Raji (cell line): Measurements from ENCODE around the gene DIS3L2.

Experiments
- POLR2A ChIP-seq: IDR thresholded peaks from 2 replicates; pipeline ENCODE4 v1.6.1; 2011; ENCODE audit warnings: low read depth, low read length, control low read depth; ENCODE audit not compliant: insufficient read depth

DIS3L2 gene

DNA sequence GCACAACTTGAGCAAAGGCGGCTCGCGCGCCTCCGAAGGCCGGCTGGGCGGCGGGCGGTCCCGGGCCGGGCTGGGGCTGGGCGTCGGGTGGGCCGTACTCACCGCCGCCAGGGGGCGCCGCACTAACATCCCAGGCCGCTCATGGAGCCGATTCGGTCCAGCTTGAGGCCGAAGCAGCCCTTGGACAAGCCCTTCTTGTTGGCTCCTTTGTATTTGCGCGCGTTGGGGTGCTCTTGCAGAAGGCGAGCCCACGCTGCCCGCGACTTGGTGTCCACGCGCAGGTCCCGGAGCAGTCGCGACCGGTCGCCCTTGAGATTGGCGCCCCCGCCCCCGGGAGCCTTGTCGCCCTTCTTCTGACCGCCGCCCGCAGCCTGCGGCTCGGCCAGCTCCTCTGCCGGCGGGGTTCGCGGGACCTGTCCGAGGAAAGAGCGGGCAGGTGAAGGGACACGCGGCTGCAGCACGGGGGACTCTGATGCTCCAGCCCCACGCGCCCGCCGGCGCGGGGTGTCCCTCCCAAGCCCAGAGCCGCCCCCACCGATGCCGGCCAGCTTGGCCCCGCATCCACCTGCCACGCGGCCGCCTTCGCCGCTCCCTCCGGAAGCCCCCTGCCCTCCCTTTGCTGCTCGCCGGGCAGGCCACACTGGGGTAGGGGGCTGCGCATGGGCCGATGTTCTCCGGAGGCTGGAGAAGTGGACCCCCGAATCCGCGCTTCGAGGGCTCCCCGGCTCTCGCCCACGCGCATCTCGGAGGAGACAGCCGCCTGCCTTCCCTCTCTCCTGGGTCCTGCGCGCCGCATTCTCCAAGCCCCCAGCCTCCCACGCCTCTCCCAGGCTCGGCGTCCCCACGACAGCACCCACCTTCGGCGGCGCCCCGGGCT is 36.0 kb upstream of the DIS3L2 start:
- TF ChIP-seq POLR2A = no peak

DNA sequence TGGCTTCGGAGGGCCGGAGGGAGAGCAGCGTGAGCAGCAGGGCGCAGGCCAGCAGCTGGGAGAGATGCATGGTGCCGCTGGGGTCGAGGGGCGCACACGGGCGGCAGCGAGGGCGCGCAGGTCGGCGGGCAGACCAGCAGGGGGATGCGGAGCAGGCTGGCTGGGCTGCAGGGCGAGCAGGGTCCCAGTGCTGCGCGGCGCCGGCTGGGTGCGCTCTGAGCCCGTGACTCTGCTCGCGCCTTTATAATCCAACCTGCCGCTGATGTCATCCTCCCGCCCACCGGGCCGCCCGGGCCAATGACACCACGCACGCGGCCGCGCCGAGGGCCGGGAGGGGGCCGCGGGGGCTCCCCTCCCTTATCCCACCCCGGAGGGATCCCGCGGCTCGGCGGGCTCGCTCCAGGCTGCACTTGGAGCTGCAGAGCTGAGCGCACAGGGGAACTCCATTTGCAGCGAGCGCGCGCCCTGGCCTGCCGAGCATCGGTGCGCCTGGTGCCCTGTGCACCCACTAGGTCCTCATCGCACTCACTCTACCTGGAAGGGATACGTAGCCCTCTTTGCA is 35.3 kb upstream of the DIS3L2 start, which contains the start of gene NPPC:
TSS of gene NPPC (minus strand) at position 217 of the 562 bp plus-strand sequence. CDS start at position 70, 147 bp downstream.
- TF ChIP-seq POLR2A = no peak

DNA sequence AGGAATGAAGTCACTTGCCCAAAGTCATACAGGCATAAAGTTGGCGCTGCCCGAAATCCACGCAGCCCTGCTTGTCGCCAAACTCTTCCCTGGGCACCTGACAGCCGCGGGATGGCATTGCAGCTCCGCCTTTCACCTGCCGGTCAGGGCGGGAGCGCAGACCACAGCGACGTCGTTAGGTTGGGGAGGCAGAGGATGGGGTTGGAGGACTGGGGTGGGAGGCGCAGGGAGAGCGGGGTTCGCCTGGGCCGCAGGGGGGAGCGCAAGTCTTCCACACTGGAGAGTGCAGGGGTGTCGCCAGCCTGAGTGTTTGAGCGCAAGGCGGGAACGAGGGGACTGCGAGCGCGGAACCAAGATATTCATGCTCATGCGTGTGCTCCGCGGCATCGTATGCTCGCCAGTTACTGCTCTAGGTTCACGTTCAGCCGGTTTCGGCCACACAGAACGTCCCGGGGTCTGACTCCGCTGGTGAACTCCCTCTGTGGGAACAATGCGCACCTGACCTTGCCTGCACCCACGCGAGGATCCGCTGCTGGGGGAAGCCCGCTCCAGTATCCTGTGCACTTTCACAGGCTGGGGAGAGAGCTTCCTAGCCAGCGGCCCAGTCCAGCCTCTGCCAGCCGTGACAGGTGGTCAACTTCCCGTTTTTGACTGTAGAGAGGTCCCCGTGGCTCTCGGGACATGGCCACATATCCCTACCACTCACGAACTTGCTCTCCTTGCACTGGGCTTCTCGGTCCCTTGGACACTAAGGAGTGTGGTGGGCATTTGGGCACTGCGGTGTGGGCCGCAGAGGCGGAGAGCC is 34.5 kb upstream of the DIS3L2 start:
- TF ChIP-seq POLR2A = no peak

DNA sequence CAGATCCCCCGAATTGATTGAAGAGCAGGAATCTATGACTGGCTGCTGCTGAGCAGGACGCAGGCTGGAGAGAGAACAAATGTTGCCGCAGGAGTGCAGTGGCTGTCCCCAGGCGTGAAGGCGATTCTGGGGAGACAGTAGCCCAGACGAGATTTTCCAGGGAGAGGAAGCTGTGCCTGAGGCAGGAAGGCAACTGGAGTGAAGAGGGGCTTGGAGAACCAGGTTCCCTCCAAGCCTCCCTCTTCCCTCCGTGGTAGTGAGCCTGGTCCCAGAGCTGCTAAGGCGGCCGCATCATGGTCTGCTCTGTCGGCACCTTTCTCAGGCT is 34.0 kb upstream of the DIS3L2 start:
- no peak for TF ChIP-seq POLR2A

DNA sequence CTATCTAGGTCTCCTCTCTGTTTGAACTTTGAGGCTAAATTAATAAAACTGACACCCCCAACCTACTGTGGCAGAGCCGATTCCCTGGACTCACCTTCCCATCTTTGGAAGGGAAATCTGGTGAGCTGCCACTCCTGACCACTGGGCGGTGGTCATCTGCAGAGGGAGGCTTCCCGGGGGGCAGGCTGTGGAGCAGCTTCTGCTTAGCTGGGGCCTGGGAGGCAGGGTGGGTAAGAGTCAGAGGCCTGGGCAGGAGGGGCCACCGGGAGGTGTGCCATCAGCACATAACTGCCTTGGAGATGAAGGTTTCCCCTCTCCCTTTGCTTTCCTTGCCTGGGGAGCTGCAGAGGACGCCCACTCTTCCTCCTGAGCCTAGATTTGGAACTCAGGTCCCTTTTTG is 33.0 kb upstream of the DIS3L2 start:
- TF ChIP-seq POLR2A = no peak

- TF ChIP-seq POLR2A = no peak
These were observed 32.4 kb upstream of the DIS3L2 start for GRCh38 chr2:231928901-231929725.

DNA sequence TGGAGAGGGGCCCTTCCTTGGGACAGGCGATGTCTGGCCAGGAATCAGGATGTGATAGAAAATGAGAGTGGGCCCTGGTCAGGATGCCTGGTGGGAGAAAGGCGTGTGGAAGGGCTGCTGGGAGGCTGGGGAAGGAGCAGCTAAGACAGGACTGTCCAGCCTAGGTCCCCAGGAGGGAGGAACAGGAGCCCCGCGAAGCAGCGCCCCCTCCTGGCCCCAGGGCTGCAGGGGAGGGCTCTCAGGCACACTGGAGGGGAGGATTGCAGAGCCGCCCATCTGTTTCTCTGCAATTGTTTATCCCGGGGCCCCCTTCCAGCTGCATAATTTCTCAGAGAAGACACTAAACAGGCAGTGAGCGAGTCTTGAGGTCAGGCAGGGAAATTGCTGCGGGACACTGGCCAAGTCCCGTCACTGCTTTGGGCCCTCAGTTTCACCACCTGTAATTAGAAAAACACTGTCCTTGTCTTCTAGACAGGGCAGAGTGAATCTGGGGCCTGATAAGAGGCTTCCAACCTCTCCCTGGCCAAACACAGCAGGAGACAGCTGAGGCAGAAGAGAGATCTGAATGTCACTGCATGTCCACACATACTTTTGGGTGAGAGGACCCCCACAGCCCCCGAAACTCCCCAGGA is 31.4 kb upstream of the DIS3L2 start:
- TF ChIP-seq POLR2A = no peak

- TF ChIP-seq POLR2A = no peak
These were observed 30.8 kb upstream of the DIS3L2 start for GRCh38 chr2:231930593-231931281.

DNA sequence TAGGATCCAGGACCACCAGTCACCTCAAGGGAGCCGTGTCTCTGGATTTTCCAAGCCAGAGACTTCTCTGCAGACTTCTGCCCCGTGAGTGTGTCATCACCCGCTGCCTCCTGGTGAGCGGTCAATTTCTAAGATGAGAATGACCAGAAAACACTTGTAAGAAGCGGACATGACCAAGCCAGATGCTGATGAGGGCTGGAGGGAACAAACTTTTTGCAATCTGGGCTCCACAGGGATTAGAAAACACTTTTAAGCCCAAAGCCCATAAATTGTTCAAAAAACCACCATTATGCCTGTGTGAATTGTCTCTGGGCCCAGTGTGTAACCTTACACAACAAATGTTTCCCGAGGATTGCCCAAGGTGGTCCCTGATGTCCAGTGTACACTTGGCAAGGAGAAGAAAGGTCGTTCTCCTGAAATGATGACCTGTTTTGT is 30.0 kb upstream of the DIS3L2 start:
- TF ChIP-seq POLR2A = no peak

- TF ChIP-seq POLR2A = no peak
These were observed 28.9 kb upstream of the DIS3L2 start for GRCh38 chr2:231932711-231932970.

GRCh38 chr2:231932985-231933915 is 28.3 kb upstream of the DIS3L2 start:
- TF ChIP-seq POLR2A = no peak

DNA sequence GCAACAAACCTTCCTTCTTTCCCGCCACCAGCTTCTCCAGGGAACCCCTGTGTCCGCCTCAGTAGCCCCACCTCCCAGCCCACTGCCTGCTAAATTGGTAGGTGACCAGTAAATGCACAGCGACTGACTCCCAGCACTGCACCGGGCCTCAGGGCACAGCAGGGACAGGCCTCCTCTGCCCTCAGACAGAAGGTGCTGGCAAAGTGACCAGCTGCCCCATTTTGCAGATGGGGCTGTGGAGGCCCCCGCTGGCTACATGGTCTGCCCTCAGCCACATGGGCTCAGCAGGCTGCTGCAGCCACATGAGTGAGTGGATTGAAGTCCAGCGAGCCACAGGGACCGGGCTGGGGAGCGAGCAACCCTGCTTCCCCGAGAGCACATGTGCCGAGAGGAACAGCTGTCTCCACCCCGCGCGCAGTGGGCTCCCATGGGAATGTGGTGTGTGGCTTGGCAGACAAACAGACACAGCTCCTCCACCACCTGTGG is 27.6 kb upstream of the DIS3L2 start:
- TF ChIP-seq POLR2A = no peak

GRCh38 chr2:231934441-231935206 is 26.9 kb upstream of the DIS3L2 start:
- TF ChIP-seq POLR2A = no peak

GRCh38 chr2:231935207-231935524 is 26.3 kb upstream of the DIS3L2 start:
- no peak for TF ChIP-seq POLR2A
